ENCODE measurements around the gene RHOT1.

DNA sequence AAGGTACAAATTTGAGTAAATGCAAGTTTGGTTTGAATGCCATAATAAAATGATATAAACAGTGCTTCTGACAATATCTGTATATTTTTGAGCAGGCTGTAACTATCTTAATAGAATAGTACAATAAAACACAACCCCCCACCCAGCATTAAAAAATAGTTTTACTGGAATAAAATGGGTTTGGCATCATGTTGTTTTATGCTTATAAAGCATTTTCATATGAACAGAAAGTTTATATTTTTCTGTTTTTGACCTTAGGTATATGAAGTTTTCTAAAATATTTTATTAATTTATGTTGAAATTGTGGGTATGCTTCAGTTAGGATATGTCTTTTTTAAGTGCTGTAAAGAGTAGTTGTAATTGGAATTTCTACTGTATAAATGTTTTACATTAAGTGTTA lies 66.1 kb downstream of the RHOT1 start:
- no peak for TF ChIP-seq EZH2phosphoT487 (IDR thresholded peaks at IDR 0.05; ENCODE audit: insufficient read depth, low read depth)
- no peak for TF ChIP-seq EZH2 (IDR thresholded peaks at IDR 0.05; ENCODE audit: insufficient read depth, poor library complexity, severe bottlenecking)

All from GM23248 (cell line).